ENCODE measurements around the gene GSG1.

- TF ChIP-seq CTCF (IDR thresholded peaks at IDR 0.05) = no peak
- no peak for TF ChIP-seq POLR2A (IDR thresholded peaks at IDR 0.05)
Observed at GRCh38 chr12:13116259-13116658, 12.8 kb upstream of the GSG1 start.

All from lower leg skin (tissue), 3 donors.